GM18505 (cell line): ENCODE results near the gene NSMCE4A.
A peak's percentile ranks its signal among the peaks of the same experiment; 100 is the strongest.
"Not testable (repeated sequence)": the region's sequence is repeated elsewhere in the genome, so short reads cannot be mapped to it uniquely, and the experiment has no call there.

ENCODE experiments used
- ATAC-seq: cut with Tn5 transposase; IDR thresholded peaks from one replicate; pipeline ENCODE4 v1.9.1; 2021; ENCODE audit not compliant: unreplicated experiment
- POLR2A ChIP-seq: IDR thresholded peaks from 4 replicates; pipeline ENCODE4 v1.6.1; 2011; ENCODE audit warnings: borderline replicate concordance; ENCODE audit not compliant: insufficient read depth, insufficient read length; ENCODE audit errors: extremely low read depth

The NSMCE4A gene

DNA sequence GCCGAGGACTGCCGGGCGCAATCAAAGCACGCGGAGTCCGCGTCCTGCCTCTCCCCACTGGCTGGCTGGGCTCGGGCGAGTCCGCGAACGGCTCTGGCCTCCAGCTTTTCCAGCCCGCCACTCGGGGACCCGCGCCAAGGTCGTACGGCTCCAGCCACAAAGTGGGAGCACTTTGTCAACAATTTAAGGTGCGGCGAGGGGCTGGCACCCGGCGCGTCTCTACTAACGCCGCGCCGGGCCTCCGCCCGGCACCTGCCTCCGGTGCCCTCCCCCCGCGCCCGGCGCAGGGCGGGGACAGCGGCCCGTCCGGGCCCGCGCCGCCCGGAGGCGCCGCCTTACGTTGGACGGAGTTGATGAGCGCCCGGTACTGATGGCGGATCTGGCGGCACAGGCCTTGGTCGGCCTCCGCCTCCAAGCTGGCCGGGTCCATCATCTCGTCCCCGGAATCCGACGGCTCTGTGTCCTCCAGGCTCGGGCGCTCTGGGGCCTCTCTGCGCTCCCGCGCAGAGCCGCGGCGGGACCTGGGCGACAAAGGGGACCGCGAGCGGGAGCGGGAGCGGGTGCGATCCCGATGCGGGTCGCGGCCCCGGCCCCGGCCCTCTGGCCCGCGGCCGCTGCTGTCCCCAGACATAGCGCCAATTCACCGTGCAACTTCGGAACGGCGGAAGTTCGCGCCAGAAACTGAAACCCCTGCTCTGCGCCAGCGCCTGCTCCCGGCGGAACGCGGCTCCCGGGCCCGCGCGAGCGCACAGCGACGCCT is at the start of gene NSMCE4A:
Gene NSMCE4A (minus strand): TSS at position 683 of the 760 bp plus-strand sequence. CDS start 52 bp downstream, at position 631.
- ATAC-seq: peak; percentile 80

DNA sequence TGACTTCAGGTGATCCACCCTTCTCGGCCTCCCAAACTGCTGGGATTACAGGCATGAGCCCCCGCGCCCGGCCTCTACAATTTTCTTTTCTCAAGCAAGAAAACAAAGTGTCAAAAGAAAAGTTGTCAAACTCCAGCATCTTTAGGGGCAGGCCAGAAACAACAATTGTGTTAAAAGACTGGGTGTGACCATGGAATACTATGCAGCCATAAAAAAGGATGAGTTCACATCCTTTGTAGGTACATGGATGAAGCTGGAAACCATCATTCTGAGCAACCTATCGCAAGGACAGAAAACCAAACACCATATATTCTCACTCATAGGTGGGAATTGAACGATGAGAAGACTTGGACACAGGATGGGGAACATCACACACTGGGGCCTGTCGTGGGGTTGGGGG is 48.2 kb upstream of the NSMCE4A start:
- not testable (repeated sequence) for ATAC-seq

More for the DNA sequence above, at the start of gene NSMCE4A:
- TF ChIP-seq POLR2A: peak; percentile 90

GRCh38 chr10:122022276-122022675 is 47.3 kb upstream of the NSMCE4A start:
- no peak for ATAC-seq
- TF ChIP-seq POLR2A: no peak

DNA sequence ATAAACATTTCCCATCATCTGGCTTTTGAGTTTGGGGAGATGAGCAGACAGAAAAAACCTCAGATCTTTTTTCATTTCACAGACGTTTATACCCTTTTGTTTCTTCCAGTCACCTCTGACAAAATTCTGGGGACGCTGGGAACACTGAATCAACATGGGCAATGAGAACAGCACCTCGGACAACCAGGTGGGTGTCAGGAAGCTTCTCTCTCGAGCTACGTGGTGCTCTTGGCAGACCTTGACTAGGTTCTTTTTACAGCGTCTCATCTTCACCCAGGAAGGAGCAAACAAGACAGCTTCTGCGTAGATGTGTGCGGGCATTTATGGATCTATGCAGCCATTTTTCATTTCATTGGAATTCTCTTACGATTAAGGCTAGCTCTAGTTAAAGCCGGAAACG is 46.8 kb upstream of the NSMCE4A start:
- TF ChIP-seq POLR2A: no peak
- no peak for ATAC-seq

DNA sequence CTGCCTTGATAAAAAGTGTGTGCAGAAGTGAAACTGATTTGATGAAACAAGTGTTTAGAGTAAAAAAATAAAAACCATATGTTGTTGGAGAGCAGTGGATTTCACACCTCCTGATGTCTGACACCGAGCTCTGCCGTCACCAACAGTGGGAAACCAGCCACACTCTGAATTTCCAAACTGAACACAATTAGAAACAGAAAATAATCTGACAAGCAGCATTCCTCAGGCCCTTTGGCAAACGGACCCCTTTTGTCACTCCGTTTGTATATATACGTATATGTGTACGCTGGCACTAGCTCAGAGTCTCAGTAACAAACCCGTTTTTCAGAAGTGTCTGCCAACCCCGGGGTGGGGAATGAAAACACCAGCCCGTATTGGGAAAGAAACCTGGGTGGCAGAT is 46.4 kb upstream of the NSMCE4A start:
- no peak for ATAC-seq
- no peak for TF ChIP-seq POLR2A

- ATAC-seq: no peak
Measured at GRCh38 chr10:122020226-122020625, 45.2 kb upstream of the NSMCE4A start.

DNA sequence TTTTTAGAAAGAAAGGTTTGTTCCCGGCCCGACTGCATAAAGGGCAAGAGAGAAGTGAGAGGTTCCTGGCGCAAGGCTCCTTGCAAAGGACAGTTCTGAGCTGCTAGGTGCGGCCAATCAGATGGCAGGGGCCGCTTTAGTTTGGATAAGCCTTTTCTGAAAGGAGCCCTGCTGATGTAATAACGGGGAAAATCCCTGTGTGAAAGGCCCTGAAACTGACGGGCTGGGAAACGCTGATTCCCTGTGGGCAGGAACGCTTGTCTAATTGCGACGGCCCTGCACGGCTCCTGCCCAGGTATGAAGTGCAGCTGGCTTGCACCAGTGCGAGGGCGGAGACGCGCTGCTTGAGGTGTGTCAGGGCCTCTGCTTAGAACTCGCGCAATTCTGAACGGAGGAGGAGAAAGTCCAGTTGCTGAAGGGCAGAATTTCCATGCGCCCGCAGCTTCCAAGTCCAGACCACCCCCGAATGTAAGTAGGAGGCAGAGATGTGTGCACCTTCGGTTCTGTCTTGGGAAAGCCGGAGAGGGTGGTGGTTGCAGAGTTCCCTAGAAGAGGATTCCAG is 44.5 kb upstream of the NSMCE4A start:
- TF ChIP-seq POLR2A: no peak
- ATAC-seq: no peak

More at GRCh38 chr10:122020226-122020625, 45.2 kb upstream of the NSMCE4A start:
- no peak for TF ChIP-seq POLR2A

DNA sequence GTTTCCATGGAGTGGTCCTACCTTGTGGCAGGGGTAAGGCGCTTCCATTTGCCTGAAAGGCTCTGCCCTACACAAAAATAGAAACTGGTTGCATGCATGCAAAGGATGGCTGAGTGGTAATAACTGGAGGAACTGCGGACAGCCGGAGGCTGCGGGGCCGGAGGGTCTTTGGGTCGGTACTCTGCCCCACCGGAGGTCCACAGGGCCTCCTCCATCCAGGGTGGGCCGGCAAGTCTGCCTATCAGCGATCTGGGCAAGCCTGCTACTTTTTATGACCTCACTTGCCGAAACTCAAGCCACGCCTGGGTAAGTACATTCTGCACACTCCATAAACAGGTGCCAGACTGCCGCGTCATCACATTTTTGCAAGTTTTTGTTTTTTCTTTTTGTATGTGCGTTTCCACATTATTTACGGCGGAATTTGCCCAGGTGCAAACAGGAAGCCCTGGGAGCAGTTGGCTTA is 44.0 kb upstream of the NSMCE4A start:
- TF ChIP-seq POLR2A: no peak
- no peak for ATAC-seq

DNA sequence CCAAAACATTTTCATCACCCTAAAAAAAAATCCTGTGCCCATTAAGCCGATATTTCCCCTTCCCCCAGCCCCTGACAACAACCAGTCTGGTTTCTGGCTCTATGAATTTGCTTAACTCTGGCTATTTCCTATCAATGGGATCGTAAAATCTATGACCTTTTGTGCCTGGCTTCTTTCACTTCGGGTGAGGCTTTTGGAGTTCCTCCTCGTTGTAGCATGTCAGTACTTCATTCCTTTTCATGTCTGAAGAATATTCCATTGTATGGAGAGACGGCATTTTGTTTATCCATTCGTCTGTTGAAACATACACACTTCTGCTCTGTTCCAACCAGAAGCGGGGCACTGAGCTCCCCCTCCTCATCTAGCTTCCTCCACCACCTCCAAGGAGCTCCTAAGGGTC is 43.5 kb upstream of the NSMCE4A start:
- no peak for ATAC-seq
- no peak for TF ChIP-seq POLR2A

- ATAC-seq: not testable (repeated sequence)
Measured at GRCh38 chr10:122017926-122018325, 42.9 kb upstream of the NSMCE4A start.

GRCh38 chr10:122014652-122015248 is 39.7 kb upstream of the NSMCE4A start:
- no peak for ATAC-seq
- no peak for TF ChIP-seq POLR2A

GRCh38 chr10:122013311-122013780 is 38.3 kb upstream of the NSMCE4A start:
- no peak for ATAC-seq
- TF ChIP-seq POLR2A: no peak

DNA sequence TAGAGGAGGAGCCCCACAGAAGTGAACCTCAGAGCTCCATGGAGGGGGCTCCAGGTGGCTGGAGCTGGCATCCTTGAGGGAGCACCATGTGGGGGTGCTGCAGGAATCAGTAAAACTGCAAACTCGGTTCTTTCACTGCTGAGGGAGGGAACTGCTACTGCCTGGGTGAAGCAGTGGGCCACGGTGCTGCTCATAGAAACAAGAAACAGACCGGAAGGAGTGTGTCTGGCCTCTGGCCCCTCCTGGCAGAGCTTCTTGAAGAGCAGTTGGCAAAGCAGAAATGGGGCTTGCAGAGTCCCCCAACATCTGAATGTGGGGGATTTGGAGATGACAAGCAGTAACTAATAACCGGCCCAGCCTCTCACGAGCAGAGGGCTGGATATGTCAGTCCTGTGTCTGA is 37.7 kb upstream of the NSMCE4A start:
- TF ChIP-seq POLR2A: no peak
- ATAC-seq: no peak
